Pancreas (tissue), 10 donors: Measurements from ENCODE around the gene SYNDIG1. TPM values are rescaled to one million over a fixed set of nuclear protein-coding genes. Genes with fewer than 3 reads are reported as not detected.

ENCODE experiments used
- ATAC-seq, 4 donors: fragments of 200-7000 bp; cut with Tn5 transposase; one replicate each; pipeline versions ENCODE4 v1.8.0 to v1.9.1; 2020; ENCODE audit warnings: mild to moderate bottlenecking in 4 of 4, moderate library complexity in 4 of 4
- DNase-seq, 6 donors: peaks; one replicate each; pipeline ENCODE4 v3.0.0-alpha.2; 2020
- FAIRE-seq: peaks from 2 replicates; lab custom pipeline; 2012; peaks lifted over from hg19 to GRCh38; lab: Jason Lieb, UNC
- H3K27ac ChIP-seq, 4 donors: fragments of 200-600 bp; sonication (generic); 1 replicate in 3 of 4; 2 replicates in 1 of 4; pipeline versions ENCODE4 v1.5.0 to v1.8.0; 2020
- H3K27me3 ChIP-seq, 4 donors: fragments of 200-600 bp; one replicate each; pipeline ENCODE4 v1.8.0; 2021
- H3K36me3 ChIP-seq, 3 donors: fragments of 200-600 bp; sonication (generic) in 1 of 3; one replicate each; pipeline versions ENCODE4 v1.5.0 to v1.8.0; 2020 to 2021
- H3K4me1 ChIP-seq, 3 donors: fragments of 200-600 bp; one replicate each; pipeline ENCODE4 v1.8.0; 2021
- H3K4me3 ChIP-seq, 4 donors: fragments of 200-600 bp; sonication (generic) in 2 of 4; one replicate each; pipeline versions ENCODE4 v1.5.0 to v1.8.0; 2020 to 2021
- H3K9me3 ChIP-seq, 4 donors: fragments of 200-600 bp; one replicate each; pipeline ENCODE4 v1.8.0; 2021
- WGBS, 2 donors: extraction: QIAGEN DNeasy Blood & Tissue Kit; methylation state at CpG; one replicate each; pipeline ENCODE4 v1.1.7; 2013; 5-methylcytosine and 5-hydroxymethylcytosine counted together
- intact Hi-C, 3 donors: fragments of 100-400 bp; cut with DNase I; formaldehyde crosslinking; loops; one replicate each; pipeline versions ENCODE4 v1.11.1 to v1.14.2; 2022
- polyA plus RNA-seq, 2 donors: library from polyadenylated mRNA; stranded (reverse); fragments of 200-250 nt; gene quantifications; one replicate each; pipeline ENCODE4 v1.2.3, GENCODE V29; 2013
- total RNA-seq, 6 donors: library from RNA; stranded (reverse); fragmentation: NEBNext Ultra II Directional in 4 of 6; extraction: Animal tissue kit (Norgen Biotek cat#: 25700) in 4 of 6; gene quantifications; one replicate each; pipeline versions ENCODE4 v1.2.1 to v1.2.4, GENCODE V29; 2021 to 2023
- TF ChIP-seq, protein P1 (sequence below), 4 donors: fragments of 200-600 bp; sonication (generic) in 3 of 4; IDR thresholded peaks; one replicate each; pipeline versions ENCODE4 v1.5.0 to v1.8.0; 2021; ENCODE audit warnings: antibody characterized with exemption in 4 of 4
- donor health status: healthy with polysubstance abuse.
- donor health status: DM: no; HTN: no; CAD: no; lungs with moderate emphysema.
- donor health status: DM: no; HTN: no; CAD: no.
- donor health status: control.
- donor health status: control.
- donor health status: Bipolar disorder and iron deficiency.
- donor health status: DM: yes; HTN: yes; CAD: no.
- donor health status: DM: no; HTN: no; CAD: no.
- donor health status: DM: no; HTN: no; CAD: no.
- donor health status: DM: yes; HTN: yes; CAD: no.

SYNDIG1 gene
- total and polyA plus RNA-seq, 8 donors: 0.04 to 0.46 (median 0.23) TPM; not detected in 1

- H3K4me3 ChIP-seq: no peak overlapping the region
- intact Hi-C loops: loop anchor here in 1 of 3 donors (10.0 kb wide), 1 partner anchor 64 kb away; no protein-coding TSS in a partner anchor
Observed at GRCh38 chr20:24648919-24649318, 179.5 kb downstream of the SYNDIG1 start.

GRCh38 chr20:24649787-24650490, 180.5 kb downstream of the SYNDIG1 start:
- ATAC-seq (no peak), DNase-seq (no peak), FAIRE-seq (no peak)
- H3K27me3 ChIP-seq: no peaks in the 10 kb centered on the region
- no peaks in the 10 kb centered on the region for H3K36me3 ChIP-seq
- H3K9me3 ChIP-seq: no peaks in the 10 kb centered on the region
- 68 to 75% methylated on average over 11 of the region's 11 CpGs for WGBS, 2 donors
- TF ChIP-seq, protein P1, sequence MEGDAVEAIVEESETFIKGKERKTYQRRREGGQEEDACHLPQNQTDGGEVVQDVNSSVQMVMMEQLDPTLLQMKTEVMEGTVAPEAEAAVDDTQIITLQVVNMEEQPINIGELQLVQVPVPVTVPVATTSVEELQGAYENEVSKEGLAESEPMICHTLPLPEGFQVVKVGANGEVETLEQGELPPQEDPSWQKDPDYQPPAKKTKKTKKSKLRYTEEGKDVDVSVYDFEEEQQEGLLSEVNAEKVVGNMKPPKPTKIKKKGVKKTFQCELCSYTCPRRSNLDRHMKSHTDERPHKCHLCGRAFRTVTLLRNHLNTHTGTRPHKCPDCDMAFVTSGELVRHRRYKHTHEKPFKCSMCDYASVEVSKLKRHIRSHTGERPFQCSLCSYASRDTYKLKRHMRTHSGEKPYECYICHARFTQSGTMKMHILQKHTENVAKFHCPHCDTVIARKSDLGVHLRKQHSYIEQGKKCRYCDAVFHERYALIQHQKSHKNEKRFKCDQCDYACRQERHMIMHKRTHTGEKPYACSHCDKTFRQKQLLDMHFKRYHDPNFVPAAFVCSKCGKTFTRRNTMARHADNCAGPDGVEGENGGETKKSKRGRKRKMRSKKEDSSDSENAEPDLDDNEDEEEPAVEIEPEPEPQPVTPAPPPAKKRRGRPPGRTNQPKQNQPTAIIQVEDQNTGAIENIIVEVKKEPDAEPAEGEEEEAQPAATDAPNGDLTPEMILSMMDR (IDR thresholded peaks at IDR 0.05): no peak
- intact Hi-C loops: loop anchor here in 1 of 3 donors (10.0 kb wide), 1 partner anchor 65 kb away; no protein-coding TSS in a partner anchor
- no peaks in the 10 kb centered on the region for H3K4me1 ChIP-seq
- no peak overlapping the region for H3K27ac ChIP-seq
- H3K4me3 ChIP-seq: no peak overlapping the region

More at GRCh38 chr20:24648919-24649318, 179.5 kb downstream of the SYNDIG1 start:
- TF ChIP-seq, protein P1 (IDR thresholded peaks at IDR 0.05): no peak
- no peak for DNase-seq
- Histone ChIP-seq H3K9me3 (no peaks in the 10 kb centered on the region), H3K27me3 (no peaks in the 10 kb centered on the region), H3K36me3 (no peaks in the 10 kb centered on the region), H3K4me1 (no peaks in the 10 kb centered on the region), H3K27ac (no peak overlapping the region)
- ATAC-seq: no peak
- no peak for FAIRE-seq
- WGBS, 2 donors: 66 to 76% methylated on average over 2 of the region's 2 CpGs

DNA sequence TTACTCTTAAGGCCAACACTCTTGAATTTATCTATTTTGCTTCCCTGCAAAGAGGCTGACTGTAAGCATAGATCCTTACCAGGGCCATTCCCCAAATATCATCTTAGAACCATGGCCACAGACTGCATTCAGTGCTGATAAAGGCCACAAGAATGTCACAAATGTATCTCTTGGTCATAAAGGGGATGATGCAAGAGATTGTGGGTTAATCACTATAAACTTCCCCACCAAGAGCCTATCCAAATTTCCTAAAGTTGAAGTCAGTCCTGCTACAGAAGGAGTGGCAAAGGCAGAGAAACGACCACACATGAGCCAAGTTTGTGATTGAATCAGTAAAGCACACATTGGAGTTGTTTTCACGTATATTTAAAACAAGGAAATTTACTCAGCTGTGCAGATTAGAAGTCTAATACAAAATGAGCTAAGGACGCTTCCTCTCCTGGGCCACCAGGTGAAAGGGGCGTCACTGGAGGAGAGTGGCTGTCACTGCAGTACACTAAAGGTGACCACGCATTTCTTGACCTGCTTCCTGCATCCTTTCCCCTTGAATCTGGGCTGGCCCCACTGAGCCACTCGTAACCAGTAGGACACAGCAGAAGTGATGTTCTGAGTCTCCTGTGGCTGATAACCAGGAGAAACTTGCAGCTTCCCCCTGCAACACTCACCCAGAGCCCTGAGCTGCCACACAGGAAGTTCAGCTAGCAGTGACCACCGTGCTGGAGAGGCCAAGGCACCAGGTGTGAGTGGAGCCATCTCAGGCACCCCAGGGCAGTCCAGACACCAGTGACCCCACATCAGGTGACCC, 181.9 kb downstream of the SYNDIG1 start:
- no peak for DNase-seq
- 44 to 49% methylated on average over 7 of the region's 7 CpGs for WGBS, 2 donors
- no peak for FAIRE-seq

DNA sequence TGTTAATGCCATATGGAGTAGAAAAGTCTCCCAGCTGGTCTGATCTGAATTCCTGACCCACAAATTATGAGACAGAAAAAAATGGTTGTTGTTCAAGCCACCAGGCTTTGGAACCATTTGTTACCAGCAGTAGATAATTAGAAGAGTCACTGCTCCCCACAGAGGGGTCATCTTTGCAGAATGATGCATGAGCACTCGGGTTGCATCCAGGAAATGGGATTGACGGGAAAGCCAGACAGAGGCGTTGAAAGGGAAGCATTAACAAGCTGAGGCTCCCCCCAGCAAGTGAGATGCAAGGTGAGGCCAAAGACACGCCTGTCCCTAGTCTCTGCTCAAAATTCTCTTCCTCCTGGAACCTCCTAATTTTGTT, 182.5 kb downstream of the SYNDIG1 start:
- ATAC-seq: no peak

More for the DNA sequence above, 181.9 kb downstream of the SYNDIG1 start:
- intact Hi-C loops: no loop called here
- no peaks in the 10 kb centered on the region for H3K9me3 ChIP-seq
- peak in 2 of 4 donors; percentile 24 to 49 for ATAC-seq
- H3K4me3 ChIP-seq: no peak overlapping the region
- no peaks in the 10 kb centered on the region for H3K4me1 ChIP-seq
- no peaks in the 10 kb centered on the region for H3K27me3 ChIP-seq
- TF ChIP-seq, protein P1 (IDR thresholded peaks at IDR 0.05): no peak
- no peaks in the 10 kb centered on the region for H3K36me3 ChIP-seq
- no peak overlapping the region for H3K27ac ChIP-seq

More for the DNA sequence above, 182.5 kb downstream of the SYNDIG1 start:
- TF ChIP-seq, protein P1 (IDR thresholded peaks at IDR 0.05): no peak
- no peak overlapping the region for H3K4me3 ChIP-seq
- no peaks in the 10 kb centered on the region for H3K4me1 ChIP-seq
- H3K27ac ChIP-seq: no peak overlapping the region
- no peaks in the 10 kb centered on the region for H3K27me3 ChIP-seq
- no peak for DNase-seq
- no peak for FAIRE-seq
- intact Hi-C loops: no loop called here
- H3K9me3 ChIP-seq: no peaks in the 10 kb centered on the region
- WGBS, 2 donors: 87 to 91% methylated on average over 4 of the region's 4 CpGs
- no peaks in the 10 kb centered on the region for H3K36me3 ChIP-seq
